NCI-H1048 (cell line): ENCODE data around the gene NPHP4.

ENCODE experiments used
- DNase-seq: peaks from one replicate; lab custom pipeline; 2025; lab: John Stamatoyannopoulos, UW

Gene NPHP4

DNA sequence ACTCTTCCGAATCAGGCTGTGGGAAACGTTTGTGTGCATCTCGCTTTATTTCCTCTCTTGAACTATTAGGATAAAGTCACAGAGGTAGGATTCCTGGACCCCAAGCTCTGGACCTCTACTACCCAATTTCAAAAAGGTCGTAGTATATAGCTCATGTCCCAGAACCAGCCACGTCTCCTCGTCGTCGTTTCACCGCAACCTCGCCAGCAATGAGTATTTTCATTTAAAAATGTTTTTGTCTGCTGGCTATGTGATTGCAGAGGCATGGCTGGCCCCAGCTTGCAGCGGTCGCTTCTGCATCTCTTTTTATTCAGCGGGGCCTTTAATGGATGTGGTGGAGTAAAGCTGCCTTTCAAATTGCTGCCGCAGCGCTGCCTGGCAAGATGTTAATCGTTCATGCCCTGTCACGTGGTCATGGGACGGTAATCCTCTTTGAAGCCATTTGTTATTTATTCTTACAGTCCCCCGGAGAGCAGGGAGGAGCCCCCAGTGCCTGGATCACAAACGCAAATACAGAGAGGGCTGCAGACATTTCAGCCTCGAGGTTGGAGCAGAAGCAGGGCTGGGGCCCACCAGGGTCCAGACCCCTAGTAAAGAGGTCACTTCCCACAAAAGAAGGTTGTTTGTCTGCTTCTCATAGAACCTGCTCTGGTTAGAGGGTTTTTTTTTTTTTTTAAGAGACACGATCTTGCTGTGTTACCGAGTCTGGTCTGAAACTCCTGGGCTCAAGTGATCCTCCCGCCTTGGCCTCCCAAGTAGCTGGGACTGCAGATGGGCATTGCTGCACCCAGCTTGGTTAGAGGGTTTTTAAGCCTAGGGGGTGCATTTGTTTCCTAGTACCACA is 11.6 kb upstream of the NPHP4 start:
- no peak for DNase-seq

DNA sequence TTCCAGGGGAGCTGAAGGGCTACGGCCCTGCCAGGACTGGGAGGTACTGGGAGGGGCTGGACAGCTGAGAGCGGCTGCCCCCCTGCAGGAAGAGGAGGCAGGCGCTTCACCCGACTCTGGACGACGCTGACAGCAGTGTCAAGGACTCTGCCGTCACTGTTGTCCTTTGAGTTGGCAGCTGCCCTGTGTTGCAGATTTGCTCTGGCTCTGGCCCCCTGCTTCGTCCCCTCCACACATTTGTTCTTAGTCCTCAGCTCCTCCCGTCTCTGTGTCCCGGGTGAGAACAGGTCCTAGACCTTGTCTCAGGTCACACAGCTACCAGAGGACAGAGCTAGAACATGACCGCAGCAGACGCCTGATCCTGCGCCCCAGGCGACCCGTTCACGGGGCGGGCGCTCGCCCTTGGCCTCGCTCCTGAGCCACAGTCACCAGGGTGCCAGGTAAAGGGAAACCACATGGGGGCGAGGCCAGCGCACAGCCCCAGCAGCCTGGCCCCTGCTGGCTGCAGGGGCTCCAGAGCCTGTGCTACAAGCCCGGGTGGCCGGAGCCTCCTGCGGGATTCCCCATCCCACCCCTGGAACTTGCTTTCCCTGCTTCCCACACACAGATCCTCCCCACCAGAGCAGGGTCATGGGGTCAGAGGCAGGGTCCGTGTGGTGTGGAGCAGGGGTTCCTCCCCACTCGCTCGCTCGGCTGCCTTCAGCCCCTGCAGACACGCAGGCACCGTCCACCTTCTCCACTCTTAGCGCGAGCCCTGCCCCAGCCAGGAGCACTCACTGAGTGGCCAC is 10.7 kb upstream of the NPHP4 start:
- no peak for DNase-seq

DNA sequence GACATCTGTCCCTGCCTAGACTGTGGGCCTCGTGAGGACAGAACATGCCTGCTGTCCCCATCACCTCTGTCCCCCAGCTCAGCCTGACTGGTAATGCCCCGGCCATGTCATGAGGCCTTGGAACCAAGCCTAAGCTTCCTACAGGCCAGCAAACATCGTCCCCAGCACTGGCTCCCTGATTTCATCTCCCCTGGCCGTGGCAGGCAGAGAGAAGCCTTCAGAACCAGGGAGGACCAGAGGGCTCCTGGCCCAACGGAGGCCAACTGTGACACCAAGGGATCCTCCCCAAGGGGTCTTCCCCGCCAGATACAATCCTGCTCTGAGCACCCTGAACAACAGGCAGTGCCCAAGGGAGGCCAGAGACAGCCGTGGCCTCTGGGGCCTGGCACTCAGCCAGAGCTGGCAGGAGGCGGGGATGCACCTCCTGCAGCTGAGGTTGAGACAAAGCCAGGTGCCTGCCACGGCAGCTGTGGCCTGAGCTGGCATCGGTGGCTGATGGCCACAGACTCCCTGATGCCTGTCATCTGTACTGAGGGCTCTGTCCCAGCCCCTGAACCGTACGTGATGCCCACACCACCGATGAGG is 9.9 kb upstream of the NPHP4 start:
- no peak for DNase-seq

DNA sequence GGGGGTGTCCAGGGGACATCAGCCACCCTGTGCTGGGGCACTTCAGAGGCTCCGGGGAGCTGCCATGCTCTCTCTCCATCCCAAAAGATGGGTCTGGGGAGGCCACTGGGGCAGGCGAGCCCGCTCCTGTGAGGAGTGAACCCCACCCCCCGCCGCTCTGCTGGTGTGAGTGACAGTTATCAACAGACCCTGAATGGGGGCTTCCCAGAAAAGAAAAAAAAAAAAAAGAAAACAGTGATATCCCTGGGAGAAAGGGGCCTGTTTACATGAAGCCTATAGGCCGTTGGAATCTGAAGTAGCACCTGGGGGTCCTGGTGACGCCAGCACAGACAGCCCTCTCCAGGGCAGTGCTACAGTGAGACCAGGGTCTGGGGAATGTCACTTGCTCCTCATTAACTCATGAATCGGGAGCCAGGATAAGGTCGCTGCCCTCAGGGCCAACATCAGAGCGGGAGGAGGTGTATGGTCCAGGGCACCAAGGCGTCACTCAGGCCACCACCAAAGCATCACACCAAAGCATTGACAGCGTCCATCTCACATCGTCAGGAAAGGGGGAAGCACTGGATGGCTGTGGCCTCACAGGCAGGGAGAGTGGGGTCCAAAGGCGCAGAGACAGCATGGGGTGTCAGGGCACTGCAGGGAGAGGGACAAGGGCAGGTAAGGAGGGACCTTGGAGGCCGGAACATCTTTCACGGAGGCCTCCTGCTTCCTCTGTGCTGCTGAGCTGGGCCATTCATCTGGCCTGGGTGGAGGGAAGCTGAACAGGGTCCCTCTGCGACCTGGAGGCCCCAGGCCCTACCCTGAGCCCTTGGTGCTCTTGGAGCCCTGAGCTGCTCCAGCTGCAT is 8.4 kb upstream of the NPHP4 start:
- DNase-seq, result no peak

DNA sequence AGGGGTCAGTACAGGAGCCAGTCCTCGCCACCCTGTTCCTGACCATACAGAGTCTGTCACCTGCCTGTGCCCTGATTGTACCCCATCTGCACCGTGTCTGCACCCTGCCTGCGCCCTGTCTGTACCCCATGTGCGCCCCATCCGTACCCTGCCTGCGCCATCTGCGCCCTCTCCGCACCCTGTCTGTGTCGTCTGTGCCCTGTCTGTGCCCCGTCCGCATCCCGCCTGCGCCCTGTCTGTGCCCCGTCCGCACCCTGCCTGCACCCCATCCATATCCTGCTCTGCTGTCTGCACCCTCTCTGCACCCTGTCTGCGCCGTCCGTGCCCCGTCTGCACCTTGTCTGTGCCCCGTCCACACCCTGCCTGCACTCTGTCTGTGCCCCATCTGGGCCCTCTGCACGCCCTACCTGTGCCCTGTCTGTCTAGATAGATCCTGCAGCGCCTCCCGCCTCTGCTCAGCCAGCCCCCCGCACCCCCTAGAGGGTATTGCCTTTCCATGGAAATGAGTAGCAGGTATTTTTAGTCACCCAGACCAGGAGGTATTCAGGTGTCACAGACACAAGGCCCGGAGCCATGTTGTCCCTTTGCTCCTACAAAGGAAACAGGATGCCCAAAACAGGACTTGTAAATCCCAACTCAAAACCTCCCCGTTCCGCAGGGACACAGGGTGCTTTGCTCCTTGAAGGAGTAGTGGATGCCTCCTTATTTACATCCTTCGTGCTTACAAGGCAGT is 7.7 kb upstream of the NPHP4 start:
- no peak for DNase-seq

DNA sequence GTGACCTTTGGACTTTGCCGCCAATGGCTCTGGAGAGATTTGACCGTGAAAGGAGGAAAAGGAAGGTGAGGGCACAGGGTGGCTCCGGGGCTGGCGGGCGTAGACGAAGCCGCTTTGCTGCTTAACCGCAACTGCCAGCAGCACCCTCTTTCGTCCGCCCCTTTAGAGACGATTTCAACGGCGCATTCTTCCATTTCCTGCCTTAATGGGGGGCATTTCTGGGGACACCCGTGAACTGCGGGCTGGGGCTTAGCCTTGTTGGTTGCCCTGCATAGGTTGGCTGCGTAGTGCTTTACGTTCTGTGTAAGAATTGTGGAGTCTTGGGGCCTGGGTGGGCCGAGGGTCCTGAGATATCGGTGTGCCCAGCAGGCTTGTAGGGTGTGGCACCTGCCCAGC is 6.7 kb upstream of the NPHP4 start:
- no peak for DNase-seq

DNA sequence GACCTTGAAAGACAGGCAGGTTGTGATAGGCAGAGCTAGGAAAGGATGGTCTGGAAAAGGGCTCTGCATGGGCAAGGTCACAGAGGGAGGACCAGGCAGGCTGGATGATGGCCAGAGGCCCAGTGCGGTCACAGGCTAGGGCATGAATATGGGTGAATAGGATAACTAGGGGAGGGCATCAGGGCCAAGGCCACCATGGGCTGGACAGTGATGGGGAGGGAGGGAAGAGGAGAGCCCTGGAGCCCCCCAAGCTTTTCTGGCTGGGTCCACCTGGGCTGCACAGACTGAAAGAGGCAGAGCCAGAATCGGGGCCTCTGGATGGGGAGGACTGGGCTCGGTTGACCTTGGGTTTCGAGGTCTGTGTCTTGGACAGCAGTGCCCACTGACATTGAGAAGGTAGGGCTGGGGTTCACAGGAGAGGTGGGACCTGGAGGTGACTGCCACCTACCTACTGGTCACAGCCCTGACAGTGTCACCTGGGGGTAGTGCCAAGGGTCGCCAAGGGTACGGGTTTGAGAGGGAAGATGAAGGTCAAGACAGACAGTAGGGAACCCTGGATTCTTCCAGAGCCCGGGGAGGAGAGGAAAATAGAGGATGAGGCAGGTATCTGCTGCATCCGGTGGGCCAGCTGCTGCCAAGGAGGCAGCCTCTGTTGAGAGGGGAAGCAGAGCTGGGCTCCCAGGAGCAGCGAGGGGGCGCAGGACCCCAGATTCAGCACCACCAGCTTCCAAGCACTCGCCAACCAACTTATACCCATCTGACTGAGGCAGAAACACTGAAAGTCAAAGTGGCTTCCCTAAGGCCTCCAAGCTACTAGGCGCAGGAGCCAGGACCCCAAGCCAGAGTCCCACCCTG is 6.1 kb upstream of the NPHP4 start:
- DNase-seq, result no peak

DNA sequence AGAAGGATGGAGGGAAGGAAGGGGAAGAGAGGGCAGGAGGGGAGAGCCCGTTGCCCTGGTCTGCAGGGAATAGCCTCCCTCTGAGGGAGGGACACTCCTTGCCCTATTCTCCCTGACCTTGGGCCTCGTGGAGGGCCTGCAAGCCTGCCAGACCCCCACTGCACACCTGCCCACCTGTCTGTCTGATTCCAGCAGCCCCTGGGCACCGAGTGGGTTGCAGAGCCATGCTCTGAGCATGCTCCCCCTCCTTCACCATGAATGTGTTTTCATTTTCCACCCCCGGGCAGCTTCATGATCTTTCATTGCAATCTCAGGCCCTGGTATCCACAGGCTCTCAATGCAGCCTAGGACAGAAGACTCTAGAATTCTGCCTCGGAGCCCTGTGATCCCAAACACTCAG is 5.1 kb upstream of the NPHP4 start:
- no peak for DNase-seq

DNA sequence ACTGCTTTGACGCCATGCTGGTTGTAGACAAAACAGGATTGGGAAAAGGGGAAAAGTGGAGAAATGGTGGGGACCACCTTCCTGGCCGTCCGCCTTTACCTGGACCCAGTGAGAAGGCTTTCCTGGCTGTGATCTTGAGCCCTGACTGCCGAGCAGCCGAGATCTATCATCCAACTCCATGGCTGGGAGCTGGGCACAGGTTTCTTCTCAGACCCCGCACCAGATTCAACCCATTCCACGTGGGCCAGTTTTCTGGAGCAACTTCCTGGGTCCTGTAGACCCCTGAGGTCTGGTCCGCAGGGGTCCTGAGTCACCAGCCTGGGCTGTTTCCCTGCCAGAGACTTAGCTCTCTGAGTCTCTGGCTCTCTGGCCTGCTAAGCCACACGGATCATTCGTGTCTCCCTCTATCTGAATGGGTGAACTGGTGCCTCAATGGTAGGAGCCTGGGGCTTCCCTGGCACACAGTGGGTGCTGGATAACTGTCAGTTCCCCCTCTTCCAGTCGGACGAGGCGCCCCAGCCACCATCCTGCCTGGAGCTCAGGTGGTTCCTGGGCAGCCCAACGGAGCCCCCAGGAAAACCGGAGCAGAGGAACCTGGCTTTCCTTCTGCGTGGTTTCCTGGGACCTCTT is 4.5 kb upstream of the NPHP4 start:
- no peak for DNase-seq

DNA sequence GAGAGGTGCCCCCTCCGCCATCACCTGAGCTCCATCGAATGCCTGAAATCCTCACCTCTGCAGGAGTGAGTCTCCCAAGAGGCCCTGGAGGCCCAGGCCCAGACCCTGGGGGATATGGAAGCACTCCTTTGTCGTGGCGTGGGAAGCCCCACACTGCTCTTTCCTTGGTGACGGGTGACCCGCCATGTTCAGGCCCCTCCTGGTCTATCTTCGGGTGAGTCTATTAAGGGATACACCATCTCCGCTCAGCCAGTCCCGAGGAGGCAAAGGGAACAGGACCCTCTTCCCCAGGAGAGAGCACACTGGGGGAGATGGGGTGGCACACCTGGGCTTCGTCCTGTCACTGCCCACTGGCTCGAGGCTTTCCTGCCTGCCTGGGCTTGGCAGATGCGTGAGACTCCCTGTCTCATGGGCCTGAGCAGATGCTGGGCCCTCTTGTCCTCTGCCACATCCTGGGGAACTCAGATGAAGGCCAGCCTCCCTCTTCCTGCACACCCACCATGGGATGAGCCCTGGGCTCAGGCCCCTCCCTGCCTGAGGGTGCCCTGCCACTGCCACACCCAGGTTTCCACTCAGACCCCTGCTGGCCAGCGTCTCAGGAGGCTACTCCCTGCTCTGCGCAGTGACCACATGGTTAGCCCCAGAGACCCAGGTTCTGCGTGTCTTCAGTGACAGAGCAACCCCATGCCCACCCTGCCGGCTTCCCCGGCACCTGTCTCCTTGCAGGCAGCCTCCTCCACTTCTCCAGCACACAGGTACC is 3.8 kb upstream of the NPHP4 start:
- no peak for DNase-seq

DNA sequence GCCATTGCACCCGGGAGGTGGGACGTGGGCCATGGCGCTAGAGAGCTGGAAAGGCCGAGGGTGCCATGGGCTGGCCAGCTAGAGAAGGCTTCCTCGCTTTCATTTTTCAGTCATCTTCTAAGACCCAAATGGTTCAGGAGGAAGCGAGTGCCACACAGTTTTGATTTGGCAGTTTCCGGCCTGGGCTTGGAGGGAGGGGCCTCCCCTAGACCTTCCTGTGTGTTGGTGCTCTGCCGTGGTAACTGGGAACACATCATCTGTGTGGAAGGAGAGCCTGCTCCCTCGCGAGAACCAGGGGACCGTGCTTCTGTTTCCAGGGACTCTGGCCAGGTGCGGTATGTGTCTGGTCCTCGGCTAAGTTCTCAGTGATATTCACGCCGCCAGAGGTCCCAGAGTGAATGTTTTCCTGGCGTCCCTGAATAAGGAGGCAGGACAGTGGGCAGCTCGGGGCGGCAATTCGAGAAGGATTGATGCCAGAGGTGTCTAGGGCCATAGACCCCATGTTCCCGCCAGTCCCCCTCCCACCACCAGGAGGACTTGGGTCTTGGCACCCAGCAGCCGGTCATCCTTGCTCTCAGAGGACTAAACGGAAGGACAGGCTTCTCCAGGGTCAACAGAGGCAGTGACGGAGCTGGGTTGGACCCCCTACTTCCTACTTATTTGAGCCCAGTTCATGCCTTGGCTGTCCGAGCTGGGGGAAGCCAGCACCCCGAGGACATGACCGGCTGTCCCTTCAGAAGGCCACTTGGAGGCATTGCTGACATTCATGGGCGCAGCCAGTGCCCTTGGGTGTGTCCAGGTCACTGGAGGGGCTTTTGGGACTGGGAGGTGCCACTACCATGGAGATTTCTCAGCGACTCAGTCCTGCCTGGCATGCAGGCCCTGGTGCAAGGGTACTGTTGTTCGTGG is 2.7 kb upstream of the NPHP4 start:
- DNase-seq, result no peak

DNA sequence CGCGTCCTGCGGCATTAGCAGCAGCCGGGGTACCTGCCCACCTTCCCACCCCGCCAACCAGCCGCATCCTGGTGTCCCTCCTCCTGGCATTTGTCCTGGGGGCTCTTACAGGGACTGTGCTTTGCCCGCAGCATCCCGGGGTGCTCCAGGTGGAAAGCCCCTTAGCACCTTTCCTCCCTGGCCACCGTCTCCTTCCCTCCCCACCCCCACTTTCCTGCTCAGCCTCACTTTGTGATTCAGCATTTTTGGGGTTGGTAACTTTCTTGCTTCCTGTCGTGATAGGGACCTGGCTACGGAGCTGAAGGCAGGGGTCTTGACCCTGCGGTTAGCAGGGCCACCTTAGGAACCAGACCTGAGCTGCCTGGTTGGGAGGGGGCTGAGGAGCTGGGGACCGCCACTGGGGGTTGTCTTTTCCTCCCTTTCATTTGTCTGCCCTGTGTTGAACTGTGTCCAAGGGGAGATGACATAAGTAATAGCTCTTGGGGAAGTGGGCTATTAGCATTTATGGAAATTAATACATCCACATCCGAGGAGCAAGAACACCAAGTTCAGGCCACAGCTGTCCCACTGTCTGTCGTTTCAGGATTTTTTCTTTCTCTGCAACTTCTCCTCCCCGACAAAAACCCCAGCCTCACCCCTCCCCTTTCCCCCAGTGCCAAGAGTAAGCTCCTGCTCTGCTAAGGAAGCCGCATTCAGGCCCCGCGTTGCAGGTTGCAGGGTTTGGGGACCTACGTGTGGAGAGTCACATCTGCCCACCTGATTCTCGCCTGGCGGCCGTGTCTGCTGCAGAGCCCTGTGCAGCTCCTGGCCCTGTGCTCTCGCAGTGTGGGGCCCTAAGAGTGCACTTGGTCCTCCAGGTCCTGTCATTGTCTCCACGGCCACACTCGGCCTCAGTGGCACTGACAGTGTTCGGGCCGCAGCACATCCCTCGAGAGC is 1.6 kb upstream of the NPHP4 start:
- DNase-seq, result no peak

DNA sequence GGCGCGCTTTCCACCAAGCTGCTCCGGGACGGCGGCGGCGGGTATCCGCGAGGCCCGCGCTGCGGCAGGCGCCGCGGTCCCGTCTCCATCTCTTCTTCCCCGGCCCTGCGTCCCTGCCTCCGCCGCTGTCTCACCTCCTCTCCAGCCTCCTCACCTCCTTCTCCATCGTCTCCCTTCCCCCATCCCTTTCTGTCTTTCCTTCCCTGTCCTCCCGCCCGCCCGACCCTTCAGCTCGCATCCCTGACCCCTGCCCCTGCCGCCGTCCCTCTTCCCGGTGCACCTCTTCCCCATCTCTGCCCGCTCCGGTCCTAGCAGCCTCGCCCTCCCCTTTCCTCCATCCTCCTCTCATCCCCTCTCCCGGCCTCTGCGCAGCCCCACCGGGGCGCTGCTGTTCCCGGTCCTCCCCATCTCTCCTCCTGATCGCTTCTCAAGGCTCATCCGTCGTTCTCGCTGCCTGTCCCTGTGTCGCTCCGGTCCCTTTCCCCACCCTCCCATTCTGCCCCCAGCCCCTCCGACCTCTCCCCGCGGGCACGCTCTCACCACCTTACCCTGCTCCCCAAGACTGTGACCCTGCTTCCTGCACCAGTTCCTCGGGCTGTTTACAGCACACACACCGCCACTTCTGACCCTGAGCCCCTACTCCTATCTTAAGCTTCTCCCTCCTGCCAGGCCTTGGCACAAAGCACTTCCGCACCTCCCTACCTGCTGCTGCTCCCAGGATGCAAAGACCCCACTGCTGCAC is 760 bp upstream of the NPHP4 start:
- no peak for DNase-seq

DNA sequence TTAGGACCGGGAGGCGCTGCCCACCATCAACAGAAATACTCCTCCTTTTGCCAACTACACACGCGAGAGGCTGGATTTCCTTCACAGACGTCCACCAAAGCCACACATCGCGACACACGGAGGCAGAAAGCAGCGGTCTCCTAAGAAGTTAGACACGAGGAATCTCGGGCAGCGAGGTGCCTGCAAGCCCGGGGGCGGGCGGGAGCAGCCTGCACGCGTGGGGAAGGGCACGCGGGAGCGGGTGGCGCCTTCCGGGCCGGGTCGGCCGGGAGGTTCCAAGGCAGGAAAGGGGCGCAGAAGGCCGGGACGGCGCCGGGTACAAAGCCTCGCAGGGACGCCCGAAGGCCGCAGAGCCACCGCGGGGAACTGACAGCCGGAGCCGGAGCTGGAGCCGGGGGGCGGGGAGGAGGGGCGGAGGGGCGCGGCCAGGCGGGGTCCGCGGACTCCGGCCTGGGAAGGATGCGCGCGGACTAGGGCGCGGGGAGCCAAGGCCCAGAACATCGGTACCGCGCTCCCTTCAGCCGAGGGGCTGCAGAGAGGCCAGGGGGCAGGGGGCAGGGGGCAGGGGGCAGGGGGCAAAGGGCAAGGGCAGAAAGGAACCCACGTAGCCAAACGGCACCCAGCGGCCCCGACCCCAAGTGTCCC is 722 bp downstream of the NPHP4 start:
- DNase-seq, result no peak

DNA sequence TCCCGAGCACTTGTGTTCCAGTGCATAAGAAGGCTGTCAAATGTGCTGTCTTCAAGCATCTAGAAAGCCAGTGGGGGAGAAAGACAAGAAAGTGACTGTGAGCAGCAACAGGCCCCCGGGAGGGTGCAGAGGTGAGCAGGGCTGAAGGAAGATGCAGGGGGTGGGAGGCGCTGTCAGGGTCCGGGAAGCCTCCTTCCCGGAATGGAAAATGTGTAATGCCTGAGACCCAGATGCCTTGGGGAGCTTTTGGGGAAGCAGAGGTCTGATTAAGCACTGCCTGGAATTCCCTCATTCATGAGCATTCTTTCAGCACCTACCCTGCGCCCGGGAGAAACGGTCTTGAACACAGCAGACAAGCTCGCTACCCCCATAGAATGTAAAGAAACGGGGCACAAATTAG is 1.3 kb downstream of the NPHP4 start:
- DNase-seq, result no peak

DNA sequence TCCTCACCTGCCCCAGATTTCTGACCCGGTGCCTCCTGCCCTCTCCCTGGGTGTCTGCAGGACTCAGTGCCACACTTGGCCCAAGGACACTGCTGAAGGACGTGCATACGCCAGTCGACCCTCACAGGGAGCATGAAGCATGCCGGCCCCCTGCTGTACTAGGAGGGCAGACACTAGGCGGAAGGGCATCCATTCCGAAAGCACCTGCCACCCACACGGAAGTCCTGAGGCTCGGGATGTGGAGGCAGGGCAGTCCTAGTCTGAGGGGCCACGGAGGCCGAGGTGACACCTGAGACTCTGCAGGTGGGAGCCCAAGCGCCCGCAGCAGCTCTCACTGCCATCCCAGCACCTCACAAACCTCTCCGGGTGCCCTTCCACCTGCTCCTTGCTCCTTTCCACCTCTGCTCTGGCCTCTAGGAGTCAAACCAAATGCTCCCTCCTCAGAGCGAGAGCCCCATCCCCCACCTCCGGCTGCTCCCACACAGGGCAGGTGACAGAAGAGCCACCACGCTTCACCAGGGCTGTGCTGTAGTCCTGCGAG is 2.4 kb downstream of the NPHP4 start:
- DNase-seq, result no peak
